ENCODE results near the gene EPHB2.

- TF ChIP-seq CTCF (IDR thresholded peaks at IDR 0.05) (no peak), POLR2A (IDR thresholded peaks at IDR 0.05) (no peak)
These were observed 10.7 kb downstream of the EPHB2 start for GRCh38 chr1:22721122-22721873.

All from testis (tissue), 2 donors.